HG02763 (cell line): ENCODE results near the gene WDR33.
A peak's percentile ranks its signal among the peaks of the same experiment; 100 is the strongest.

ENCODE experiments used
- ATAC-seq: cut with Tn5 transposase; IDR thresholded peaks from one replicate; pipeline ENCODE4 v1.9.1; 2021; ENCODE audit warnings: mild to moderate bottlenecking, moderate library complexity; ENCODE audit not compliant: unreplicated experiment

The WDR33 gene

GRCh38 chr2:127769587-127769986 is 41.4 kb downstream of the WDR33 start:
- no peak for ATAC-seq

GRCh38 chr2:127768775-127769479 is 42.0 kb downstream of the WDR33 start:
- ATAC-seq = no peak

- ATAC-seq = no peak
These were observed 47.2 kb downstream of the WDR33 start for GRCh38 chr2:127763776-127764175.

GRCh38 chr2:127762846-127763245 is 48.1 kb downstream of the WDR33 start:
- ATAC-seq = no peak

GRCh38 chr2:127762441-127762840 is 48.5 kb downstream of the WDR33 start:
- no peak for ATAC-seq

GRCh38 chr2:127759931-127760330 is 51.0 kb downstream of the WDR33 start:
- ATAC-seq = no peak

GRCh38 chr2:127754186-127754585 is 56.8 kb downstream of the WDR33 start:
- no peak for ATAC-seq

- ATAC-seq = no peak
These were observed 57.6 kb downstream of the WDR33 start for GRCh38 chr2:127753374-127753773.

- peak; percentile 98 for ATAC-seq
These were observed 61.4 kb downstream of the WDR33 start for GRCh38 chr2:127749537-127749936.

- ATAC-seq = no peak
These were observed 63.4 kb downstream of the WDR33 start for GRCh38 chr2:127747621-127748020.

GRCh38 chr2:127743477-127744026 is 67.4 kb downstream of the WDR33 start:
- ATAC-seq = no peak

- ATAC-seq = no peak
These were observed 70.2 kb downstream of the WDR33 start for GRCh38 chr2:127740665-127741288.

GRCh38 chr2:127739800-127740199 is 71.2 kb downstream of the WDR33 start:
- ATAC-seq = no peak

- ATAC-seq = no peak
These were observed 73.1 kb downstream of the WDR33 start for GRCh38 chr2:127737892-127738291.

GRCh38 chr2:127735537-127736399 is 75.2 kb downstream of the WDR33 start:
- ATAC-seq = peak; percentile 64

- ATAC-seq = no peak
These were observed 75.9 kb downstream of the WDR33 start for GRCh38 chr2:127735044-127735443.

GRCh38 chr2:127733816-127734537 is 77.0 kb downstream of the WDR33 start:
- ATAC-seq = no peak

GRCh38 chr2:127733113-127733815 is 77.7 kb downstream of the WDR33 start:
- ATAC-seq = no peak

GRCh38 chr2:127726158-127726880 is 84.7 kb downstream of the WDR33 start:
- no peak for ATAC-seq
